GM12874 (cell line): ENCODE measurements around the gene TP53I11.

ENCODE experiments used
- TF ChIP-seq, protein P1 (sequence below): IDR thresholded peaks from 2 replicates; pipeline ENCODE4 v1.5.1; 2011; ENCODE audit warnings: low read depth, mild to moderate bottlenecking, control low read depth, low read length, moderate library complexity; ENCODE audit not compliant: insufficient read depth

Gene TP53I11

GRCh38 chr11:44928144-44928543 lies 22.5 kb downstream of the TP53I11 start:
- TF ChIP-seq, protein P1, sequence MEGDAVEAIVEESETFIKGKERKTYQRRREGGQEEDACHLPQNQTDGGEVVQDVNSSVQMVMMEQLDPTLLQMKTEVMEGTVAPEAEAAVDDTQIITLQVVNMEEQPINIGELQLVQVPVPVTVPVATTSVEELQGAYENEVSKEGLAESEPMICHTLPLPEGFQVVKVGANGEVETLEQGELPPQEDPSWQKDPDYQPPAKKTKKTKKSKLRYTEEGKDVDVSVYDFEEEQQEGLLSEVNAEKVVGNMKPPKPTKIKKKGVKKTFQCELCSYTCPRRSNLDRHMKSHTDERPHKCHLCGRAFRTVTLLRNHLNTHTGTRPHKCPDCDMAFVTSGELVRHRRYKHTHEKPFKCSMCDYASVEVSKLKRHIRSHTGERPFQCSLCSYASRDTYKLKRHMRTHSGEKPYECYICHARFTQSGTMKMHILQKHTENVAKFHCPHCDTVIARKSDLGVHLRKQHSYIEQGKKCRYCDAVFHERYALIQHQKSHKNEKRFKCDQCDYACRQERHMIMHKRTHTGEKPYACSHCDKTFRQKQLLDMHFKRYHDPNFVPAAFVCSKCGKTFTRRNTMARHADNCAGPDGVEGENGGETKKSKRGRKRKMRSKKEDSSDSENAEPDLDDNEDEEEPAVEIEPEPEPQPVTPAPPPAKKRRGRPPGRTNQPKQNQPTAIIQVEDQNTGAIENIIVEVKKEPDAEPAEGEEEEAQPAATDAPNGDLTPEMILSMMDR: no peak

DNA sequence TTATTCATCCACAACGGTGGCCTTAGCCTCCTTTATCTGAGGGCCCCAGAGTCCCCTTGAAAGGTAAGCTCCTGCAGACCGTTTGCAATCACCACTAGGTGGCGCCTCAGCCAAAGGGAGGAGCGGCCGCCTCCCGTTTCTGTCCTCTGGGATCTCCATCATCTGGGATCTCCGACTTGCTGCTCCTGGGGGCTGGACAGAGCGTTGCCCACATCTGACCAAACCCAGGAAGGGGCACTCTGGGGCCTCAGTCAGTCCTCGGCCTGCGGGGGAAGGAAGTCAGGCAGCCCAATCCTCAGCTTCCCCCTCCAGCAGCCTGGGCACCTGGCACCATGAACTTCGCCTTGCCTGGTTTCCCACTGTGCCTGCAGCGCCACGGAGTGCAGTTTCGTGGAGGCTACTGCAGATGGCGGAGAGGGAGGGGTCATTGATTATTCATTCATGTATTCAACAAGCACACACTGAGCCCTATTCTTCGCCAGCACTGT lies 23.5 kb downstream of the TP53I11 start:
- TF ChIP-seq, protein P1: peak; percentile 87

DNA sequence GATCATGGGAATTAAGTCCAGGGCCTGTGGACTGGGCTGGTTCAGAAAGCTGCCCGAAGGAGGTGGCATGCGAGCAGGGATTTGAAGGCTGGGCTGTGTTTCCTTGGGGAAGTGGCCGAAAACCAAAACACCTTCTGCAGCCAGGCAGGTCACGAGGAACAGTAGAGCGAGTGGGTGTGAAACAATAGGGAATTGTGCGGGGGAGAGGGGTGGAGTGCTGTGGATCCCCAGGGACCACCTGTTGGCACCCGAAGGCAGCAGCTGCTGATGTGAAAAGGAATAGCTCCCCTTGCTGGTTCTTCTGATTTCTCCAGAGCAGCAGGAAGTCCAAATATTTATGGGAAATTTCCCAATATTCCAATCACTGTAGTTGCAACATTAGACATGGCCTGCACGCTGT lies 24.6 kb downstream of the TP53I11 start:
- TF ChIP-seq, protein P1: no peak

GRCh38 chr11:44923806-44924205 lies 26.9 kb downstream of the TP53I11 start:
- TF ChIP-seq, protein P1: no peak

GRCh38 chr11:44923115-44923514 lies 27.6 kb downstream of the TP53I11 start:
- TF ChIP-seq, protein P1: no peak

DNA sequence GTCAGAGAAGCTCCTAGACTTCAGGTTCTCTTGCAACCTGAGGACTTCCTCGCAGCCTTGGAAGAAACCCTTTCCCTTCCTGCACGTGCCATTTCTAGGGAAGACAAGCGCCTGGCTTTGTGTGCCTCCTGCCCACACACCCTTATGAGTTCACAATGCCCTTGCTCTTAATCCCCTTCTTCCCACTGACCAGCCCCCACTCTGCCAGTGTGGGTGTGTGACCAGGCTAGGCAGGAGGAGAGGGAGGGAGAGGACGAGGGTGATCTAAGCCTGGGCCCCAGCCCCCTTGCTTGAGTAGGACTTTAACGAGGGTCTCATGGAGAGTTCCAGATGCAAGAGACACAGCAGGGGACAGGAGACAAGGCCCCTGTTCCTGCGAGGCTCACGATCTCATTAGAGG lies 30.2 kb downstream of the TP53I11 start:
- TF ChIP-seq, protein P1: no peak

- TF ChIP-seq, protein P1: no peak
Measured at GRCh38 chr11:44917741-44918140, 32.9 kb downstream of the TP53I11 start.

DNA sequence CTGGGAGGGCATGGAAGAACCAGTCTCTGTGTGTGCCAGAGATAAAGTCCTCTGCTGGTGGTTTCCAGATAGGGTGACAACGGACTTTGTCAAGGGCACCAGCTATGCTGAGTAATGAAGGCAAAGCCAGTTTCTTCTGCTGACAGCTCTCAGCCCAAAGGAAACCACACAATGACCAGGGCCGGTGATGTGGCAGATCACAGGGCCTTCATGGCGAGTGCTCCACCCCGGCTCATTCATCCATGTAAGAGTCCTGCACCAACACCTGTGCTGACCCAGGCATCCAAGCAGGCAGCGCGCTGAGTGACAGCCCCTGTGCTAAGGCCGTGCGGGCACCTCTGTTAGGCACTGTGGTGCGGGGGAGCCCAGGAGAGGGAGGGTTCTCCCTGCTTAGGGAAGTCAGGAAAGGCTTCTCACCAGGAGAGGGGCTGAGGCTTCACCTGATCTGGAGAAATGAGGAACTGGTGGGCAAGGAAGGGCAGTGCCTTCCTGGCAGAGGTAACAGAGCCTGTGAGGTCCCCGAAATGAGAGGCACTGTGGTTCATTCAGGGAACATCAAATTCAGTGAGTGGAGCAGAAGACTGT lies 33.8 kb downstream of the TP53I11 start:
- TF ChIP-seq, protein P1: no peak
